Neuronal stem cell (in vitro differentiated cells): ENCODE data around the gene IL1RL2.

Experiments
- DNase-seq: peaks from one replicate; pipeline ENCODE4 v3.0.0-alpha.2; 2013; ENCODE audit warnings: low spot score
- H2AFZ ChIP-seq: one replicate; pipeline ENCODE4 v1.6.1; 2013; ENCODE audit warnings: mild to moderate bottlenecking, low read length, inconsistent platforms
- H2AK5ac ChIP-seq: 2 replicates; pipeline ENCODE4 v1.6.1; 2013; ENCODE audit warnings: low read depth, mild to moderate bottlenecking, inconsistent platforms, low read length, moderate library complexity, mixed read lengths
- H2BK120ac ChIP-seq: 2 replicates; pipeline ENCODE4 v1.6.1; 2013; ENCODE audit warnings: low read depth, mild to moderate bottlenecking, inconsistent platforms, low read length, moderate library complexity, mixed read lengths
- H2BK12ac ChIP-seq: one replicate; pipeline ENCODE4 v1.6.1; 2013; ENCODE audit warnings: low read length, inconsistent platforms
- H2BK15ac ChIP-seq: 2 replicates; pipeline ENCODE4 v1.6.1; 2013; ENCODE audit warnings: mild to moderate bottlenecking, low read length, inconsistent platforms, mixed read lengths
- H2BK5ac ChIP-seq: one replicate; pipeline ENCODE4 v1.6.1; 2013; ENCODE audit warnings: inconsistent platforms, mild to moderate bottlenecking, low read length, moderate library complexity
- H3K14ac ChIP-seq: one replicate; pipeline ENCODE4 v1.6.1; 2013; ENCODE audit warnings: low read length, inconsistent platforms
- H3K18ac ChIP-seq: 2 replicates; pipeline ENCODE4 v1.6.1; 2013; ENCODE audit warnings: low read length, inconsistent platforms
- H3K23ac ChIP-seq: 2 replicates; pipeline ENCODE4 v1.6.1; 2013; ENCODE audit warnings: low read depth, mild to moderate bottlenecking, mixed read lengths, low read length, inconsistent platforms; ENCODE audit not compliant: poor library complexity
- H3K27ac ChIP-seq: replicated peaks from 3 replicates; pipeline ENCODE4 v1.5.1; 2013; ENCODE audit warnings: low read length, inconsistent platforms
- H3K27me3 ChIP-seq, 3 experiments: 2 replicates each; pipeline ENCODE4 v1.6.1; 2013; ENCODE audit warnings: low read length in 3 of 3, mild to moderate bottlenecking in 2 of 3, inconsistent platforms in 1 of 3, low read depth in 1 of 3, mixed read lengths in 1 of 3, moderate library complexity in 1 of 3; ENCODE audit not compliant: control insufficient read depth in 3 of 3, insufficient read depth in 3 of 3
- H3K36me3 ChIP-seq, 2 donors: replicated peaks in 1 of 2; 2 replicates each; pipeline ENCODE4 v1.6.1; 2013; ENCODE audit warnings: low read length in 2 of 2; ENCODE audit not compliant: control insufficient read depth in 2 of 2, insufficient read depth in 2 of 2
- H3K4ac ChIP-seq: 2 replicates; pipeline ENCODE4 v1.6.1; 2013; ENCODE audit warnings: inconsistent platforms, mild to moderate bottlenecking, low read length, moderate library complexity
- H3K4me1 ChIP-seq, 2 donors: 1 replicate in 1 of 2; 2 replicates in 1 of 2; pipeline ENCODE4 v1.6.1; 2013; ENCODE audit warnings: low read length in 2 of 2, low read depth in 1 of 2; ENCODE audit not compliant: control insufficient read depth in 2 of 2, insufficient read depth in 1 of 2
- H3K4me2 ChIP-seq: one replicate; pipeline ENCODE4 v1.6.1; 2013; ENCODE audit warnings: mild to moderate bottlenecking, low read length, inconsistent platforms; ENCODE audit not compliant: insufficient read depth, poor library complexity, severe bottlenecking
- H3K4me3 ChIP-seq, 2 donors: 2 replicates each; pipeline ENCODE4 v1.5.1; 2013; ENCODE audit warnings: low read length in 2 of 2, mild to moderate bottlenecking in 2 of 2, inconsistent platforms in 1 of 2, moderate library complexity in 1 of 2
- H3K79me1 ChIP-seq: one replicate; pipeline ENCODE4 v1.6.1; 2013; ENCODE audit warnings: low read depth, mild to moderate bottlenecking, inconsistent platforms, low read length, moderate library complexity
- H3K9ac ChIP-seq: one replicate; pipeline ENCODE4 v1.6.1; 2013; ENCODE audit warnings: mild to moderate bottlenecking, low read depth, low read length, inconsistent platforms; ENCODE audit not compliant: poor library complexity
- H3K9me3 ChIP-seq, 2 donors: replicated peaks in 1 of 2; 2 replicates each; pipeline versions ENCODE3 to v1.6.1; 2013; ENCODE audit warnings: low read length in 2 of 2, mild to moderate bottlenecking in 2 of 2, inconsistent platforms in 1 of 2, low read depth in 1 of 2, mixed read lengths in 1 of 2, moderate library complexity in 1 of 2; ENCODE audit not compliant: control insufficient read depth in 2 of 2, insufficient read depth in 1 of 2
- H4K8ac ChIP-seq: one replicate; pipeline ENCODE4 v1.6.1; 2013; ENCODE audit warnings: low read depth, mild to moderate bottlenecking, inconsistent platforms, low read length, moderate library complexity
- H4K91ac ChIP-seq: one replicate; pipeline ENCODE4 v1.6.1; 2013; ENCODE audit warnings: low read length, low read depth, mild to moderate bottlenecking, inconsistent platforms; ENCODE audit not compliant: poor library complexity
- WGBS, 2 donors: extraction: QIAGEN DNeasy Blood & Tissue Kit; methylation state at CpG; one replicate each; pipeline ENCODE4 v1.1.7; 2013; ENCODE audit warnings: missing lambda C conversion rate in 2 of 2, mixed read lengths in 1 of 2; ENCODE audit not compliant: insufficient read length in 2 of 2, insufficient replicate concordance in 1 of 2; ENCODE audit errors: extremely low coverage in 2 of 2; 5-methylcytosine and 5-hydroxymethylcytosine counted together

IL1RL2 gene

DNA sequence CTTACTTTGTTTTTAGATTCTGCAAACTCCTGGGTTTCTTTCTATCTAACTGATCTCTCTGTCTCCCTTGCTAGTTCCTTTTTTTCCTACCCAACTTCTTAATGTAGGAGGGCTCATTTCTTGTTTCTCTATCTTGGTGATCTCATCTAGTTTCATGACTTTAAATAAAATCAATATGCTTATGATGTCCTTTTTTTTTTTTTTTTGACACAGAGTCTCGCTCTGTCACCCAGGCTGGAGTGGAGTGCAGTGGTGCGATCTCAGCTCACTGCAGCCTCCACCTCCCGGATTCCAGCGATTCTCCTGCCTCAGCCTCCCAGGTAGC, 82.3 kb downstream of the IL1RL2 start:
- H3K79me1 ChIP-seq: no peaks in the 10 kb centered on the region

GRCh38 chr2:102271844-102272243, 85.0 kb downstream of the IL1RL2 start:
- H3K4ac ChIP-seq: no peak overlapping the region
- peaks cover 0 to 1% of the 10 kb centered on the region in 2 donors for H3K4me1 ChIP-seq
- H3K27ac ChIP-seq: no peak overlapping the region
- DNase-seq: no peak
- H3K27me3 ChIP-seq: no peaks in the 10 kb centered on the region
- H3K18ac ChIP-seq: no peak overlapping the region
- no peak overlapping the region for H3K23ac ChIP-seq
- H3K4me3 ChIP-seq: no peak overlapping the region
- no peak overlapping the region for H2AFZ ChIP-seq
- H2BK5ac ChIP-seq: no peak overlapping the region
- no CpG with 5 or more reads among the region's 5 CpGs for WGBS, 2 donors
- H2BK12ac ChIP-seq: no peak overlapping the region
- peaks cover 0 to 3% of the 10 kb centered on the region in 2 donors for H3K9me3 ChIP-seq
- H2BK120ac ChIP-seq: no peak overlapping the region
- H4K8ac ChIP-seq: no peak overlapping the region
- H3K4me2 ChIP-seq: no peak overlapping the region
- no peaks in the 10 kb centered on the region for H3K36me3 ChIP-seq
- H2BK15ac ChIP-seq: no peak overlapping the region
- H4K91ac ChIP-seq: no peak overlapping the region
- no peak overlapping the region for H2AK5ac ChIP-seq
- H3K9ac ChIP-seq: no peak overlapping the region
- H3K79me1 ChIP-seq: no peaks in the 10 kb centered on the region
- H3K14ac ChIP-seq: no peak overlapping the region

More for the DNA sequence above, 82.3 kb downstream of the IL1RL2 start:
- H4K8ac ChIP-seq: no peak overlapping the region
- H3K36me3 ChIP-seq: no peaks in the 10 kb centered on the region
- H3K4ac ChIP-seq: no peak overlapping the region
- H3K4me3 ChIP-seq: no peak overlapping the region
- H4K91ac ChIP-seq: no peak overlapping the region
- H3K18ac ChIP-seq: no peak overlapping the region
- H3K14ac ChIP-seq: no peak overlapping the region
- WGBS, 2 donors: no CpG with 5 or more reads among the region's 4 CpGs
- H2BK5ac ChIP-seq: no peak overlapping the region
- no peak overlapping the region for H3K27ac ChIP-seq
- H2AK5ac ChIP-seq: no peak overlapping the region
- no peak overlapping the region for H2BK15ac ChIP-seq
- no peak for DNase-seq
- H2BK120ac ChIP-seq: no peak overlapping the region
- H3K9me3 ChIP-seq: peaks cover 0 to 3% of the 10 kb centered on the region in 2 donors
- no peaks in the 10 kb centered on the region for H3K27me3 ChIP-seq
- no peak overlapping the region for H2AFZ ChIP-seq
- H3K23ac ChIP-seq: no peak overlapping the region
- peaks cover 0 to 1% of the 10 kb centered on the region in 2 donors for H3K4me1 ChIP-seq
- H3K4me2 ChIP-seq: no peak overlapping the region
- no peak overlapping the region for H3K9ac ChIP-seq
- H2BK12ac ChIP-seq: no peak overlapping the region

- Histone ChIP-seq H2BK5ac (no peak overlapping the region), H3K27me3 (no peaks in the 10 kb centered on the region), H3K9me3 (no peaks in the 10 kb centered on the region), H3K79me1 (no peaks in the 10 kb centered on the region), H3K23ac (no peak overlapping the region), H4K8ac (no peak overlapping the region), H3K4me3 (no peak overlapping the region), H2AK5ac (no peak overlapping the region), H3K27ac (no peak overlapping the region), H3K18ac (no peak overlapping the region), H3K4me2 (no peak overlapping the region), H3K36me3 (no peaks in the 10 kb centered on the region), H3K14ac (no peak overlapping the region), H2BK12ac (no peak overlapping the region), H3K4ac (no peak overlapping the region), H2BK120ac (no peak overlapping the region), H2AFZ (no peak overlapping the region), H3K4me1 (peaks cover 0 to 8% of the 10 kb centered on the region in 2 donors), H4K91ac (no peak overlapping the region), H3K9ac (no peak overlapping the region), H2BK15ac (no peak overlapping the region)
- no CpG with 5 or more reads among the region's 6 CpGs for WGBS, 2 donors
- no peak for DNase-seq
Observed at GRCh38 chr2:102273619-102274211, 86.9 kb downstream of the IL1RL2 start.

GRCh38 chr2:102276549-102277201, 89.9 kb downstream of the IL1RL2 start:
- H3K27ac ChIP-seq: no peak overlapping the region
- no CpG with 5 or more reads among the region's 2 CpGs for WGBS, 2 donors

More at GRCh38 chr2:102276549-102277201, 89.9 kb downstream of the IL1RL2 start:
- Histone ChIP-seq H4K91ac (no peak overlapping the region), H3K79me1 (no peaks in the 10 kb centered on the region), H2AK5ac (no peak overlapping the region), H2BK15ac (no peak overlapping the region), H2BK5ac (no peak overlapping the region), H3K36me3 (no peaks in the 10 kb centered on the region), H3K27me3 (no peaks in the 10 kb centered on the region), H3K4ac (no peak overlapping the region), H3K9ac (no peak overlapping the region), H3K4me1 (peaks cover 0 to 17% of the 10 kb centered on the region in 2 donors), H3K4me2 (no peak overlapping the region), H2AFZ (no peak overlapping the region), H3K23ac (no peak overlapping the region), H3K14ac (no peak overlapping the region), H3K4me3 (no peak overlapping the region), H2BK120ac (no peak overlapping the region), H3K18ac (no peak overlapping the region), H3K9me3 (no peaks in the 10 kb centered on the region), H4K8ac (no peak overlapping the region), H2BK12ac (no peak overlapping the region)
- DNase-seq: no peak
